ENCODE results near the gene FTH1.
"Not testable (repeated sequence)": the region's sequence is repeated elsewhere in the genome, so short reads cannot be mapped to it uniquely, and the experiment has no call there.

FTH1 gene

DNA sequence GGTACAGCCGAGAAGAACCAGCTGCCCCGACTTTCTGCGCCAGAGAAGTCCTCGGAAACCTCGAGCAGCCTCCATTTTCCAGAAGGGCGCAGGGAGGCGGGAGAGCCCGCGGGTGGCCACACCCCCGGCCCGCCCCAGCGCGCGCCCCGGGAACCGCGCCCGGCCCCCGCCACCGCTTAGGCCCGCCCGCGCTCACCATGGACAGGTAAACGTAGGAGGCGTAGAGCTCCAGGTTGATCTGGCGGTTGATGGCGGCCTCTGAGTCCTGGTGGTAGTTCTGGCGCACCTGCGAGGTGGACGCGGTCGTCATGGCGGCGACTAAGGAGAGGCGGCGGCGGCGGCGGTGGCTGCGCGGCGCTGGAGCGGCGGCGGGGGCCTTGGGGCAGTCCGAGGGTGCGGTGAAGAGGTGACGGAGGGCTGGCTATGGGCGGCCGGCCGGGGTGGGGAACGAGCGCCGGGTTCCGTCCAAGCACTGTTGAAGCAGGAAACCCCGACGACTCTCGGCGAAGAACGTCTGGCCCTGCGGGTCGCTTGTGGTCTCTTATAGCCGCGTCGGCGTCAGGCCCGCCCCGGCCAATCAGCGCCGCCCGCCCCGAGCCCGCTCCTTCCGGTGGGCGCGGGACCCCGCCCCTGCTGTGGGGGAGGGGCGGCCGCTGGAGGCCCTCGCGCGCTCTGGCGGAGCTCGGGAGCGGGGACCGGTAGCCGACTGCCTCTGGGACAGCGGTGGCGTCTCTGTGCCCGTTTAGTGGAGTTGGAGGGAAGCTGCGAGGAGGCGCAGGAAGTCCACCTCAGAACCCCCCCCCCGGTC lies at the start of gene FTH1:
Gene FTH1 (minus strand): TSS at position 519 of the 808 bp plus-strand sequence. CDS start 209 bp downstream, at position 310.
- peak; percentile 79 to 80 for DNase-seq (ENCODE audit: low read depth in 2 of 2)

DNA sequence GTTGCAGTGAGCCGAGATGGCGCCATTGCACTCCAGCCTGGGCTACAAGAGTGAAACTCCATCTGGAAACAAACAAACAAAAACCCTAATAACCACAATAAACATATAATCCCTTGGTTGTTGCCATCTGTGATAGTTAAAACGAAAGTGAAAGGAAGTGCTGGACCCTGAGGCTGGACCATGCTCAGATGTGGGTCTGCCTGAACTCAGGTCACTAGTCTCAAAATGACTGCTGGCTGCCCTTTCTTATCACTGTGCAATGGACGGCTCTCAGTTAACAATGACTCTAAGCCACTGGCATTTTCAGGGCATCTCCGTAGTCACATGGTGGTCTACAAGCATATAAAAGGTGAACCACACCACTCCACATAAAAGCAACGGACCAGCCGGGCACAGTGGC lies 48.2 kb upstream of the FTH1 start:
- no peak for DNase-seq (ENCODE audit: low read depth in 2 of 2)

DNA sequence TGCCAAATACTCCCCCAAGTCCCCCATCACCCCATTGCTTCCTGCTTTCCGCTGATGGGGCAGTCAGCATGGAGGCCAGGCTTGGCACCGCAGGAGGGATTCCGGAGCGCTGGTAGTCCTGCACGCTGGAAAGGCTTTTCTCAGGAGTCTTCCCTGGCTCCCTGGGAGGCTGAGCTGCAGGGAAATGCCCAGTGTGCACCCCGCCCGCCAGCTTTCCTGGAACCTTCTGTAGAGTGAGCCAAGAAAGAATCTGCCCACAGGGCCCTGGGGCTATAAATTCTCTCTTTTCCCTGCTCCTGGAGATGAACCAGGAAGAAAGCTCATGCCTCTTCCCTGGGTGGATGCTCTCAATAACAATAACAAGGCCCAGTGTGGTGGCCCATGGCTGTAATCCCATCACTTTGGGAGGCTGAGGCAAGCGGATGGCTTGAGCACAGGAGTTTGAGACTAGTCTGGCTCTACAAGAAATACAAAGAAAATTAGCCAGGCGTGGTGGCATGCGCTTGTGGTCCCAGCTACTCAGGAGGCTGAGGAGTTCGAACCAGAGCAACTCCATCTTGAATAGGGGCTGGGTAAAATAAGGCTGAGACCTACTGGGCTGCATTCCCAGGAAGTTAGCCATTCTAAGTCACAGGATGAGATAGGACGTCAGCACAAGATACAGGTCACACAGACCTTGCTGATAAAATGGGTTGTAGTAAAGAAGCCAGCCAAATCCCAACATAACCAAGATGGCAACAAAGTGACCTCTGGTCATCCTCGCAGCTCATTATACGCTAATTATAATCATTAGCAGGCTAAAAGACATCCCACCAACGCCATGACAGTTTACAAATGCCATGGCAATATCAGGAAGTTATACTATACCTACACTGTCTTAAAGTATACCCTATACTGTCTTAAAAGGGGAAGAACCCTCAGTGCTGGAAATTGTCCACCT lies 46.4 kb upstream of the FTH1 start:
- DNase-seq (ENCODE audit: low read depth in 2 of 2) = no peak

DNA sequence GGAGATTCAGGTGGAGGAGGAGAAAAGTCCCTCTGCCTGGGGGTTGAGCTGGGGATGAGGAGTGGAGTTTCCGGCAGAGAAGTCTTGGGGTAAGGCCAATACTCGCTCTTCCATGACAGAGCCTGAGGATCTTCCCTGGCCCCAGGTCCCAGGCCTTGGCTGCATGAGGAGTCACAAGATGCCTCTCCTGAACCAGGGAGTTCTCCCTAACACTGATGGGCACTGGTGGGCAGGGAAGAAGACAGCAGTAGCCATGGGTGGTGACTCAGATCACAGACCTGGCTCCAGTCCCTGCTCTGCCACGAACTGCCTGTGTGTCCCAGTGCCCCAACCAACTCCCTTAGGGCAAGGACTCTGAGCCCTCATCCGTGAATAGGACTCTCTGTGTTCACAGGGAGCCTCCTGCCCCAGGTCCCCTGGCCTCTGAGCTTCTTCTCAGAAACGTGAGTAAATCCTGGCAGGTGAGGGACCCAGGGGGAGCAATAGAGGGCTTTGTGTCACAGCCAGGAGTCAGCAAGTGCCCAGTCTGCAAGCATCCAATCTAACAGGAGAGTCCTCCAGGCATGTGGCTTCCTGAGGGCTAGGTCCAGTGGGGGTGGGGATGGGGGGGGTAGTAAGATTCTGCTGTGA lies 45.5 kb upstream of the FTH1 start:
- no peak for DNase-seq (ENCODE audit: low read depth in 2 of 2)

DNA sequence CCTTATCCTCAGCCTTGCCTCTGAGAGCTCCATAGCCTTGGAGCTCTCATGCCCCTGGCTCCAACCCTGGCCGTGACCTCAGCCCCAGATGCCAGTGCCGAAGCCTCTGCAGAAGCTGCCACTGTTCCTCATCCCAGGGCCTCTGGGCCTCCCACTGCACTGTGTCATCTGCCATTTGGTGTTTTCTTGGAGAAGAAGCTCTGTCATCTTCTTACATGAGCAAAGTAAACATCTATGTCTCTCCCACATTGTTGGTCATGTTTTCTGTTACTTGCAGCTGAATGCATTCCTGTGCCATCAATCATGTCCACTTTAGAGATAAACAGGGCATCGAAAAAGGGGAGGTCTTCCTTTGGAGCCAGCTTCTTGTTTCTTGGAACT lies 45.0 kb upstream of the FTH1 start:
- no peak for DNase-seq (ENCODE audit: low read depth in 2 of 2)

DNA sequence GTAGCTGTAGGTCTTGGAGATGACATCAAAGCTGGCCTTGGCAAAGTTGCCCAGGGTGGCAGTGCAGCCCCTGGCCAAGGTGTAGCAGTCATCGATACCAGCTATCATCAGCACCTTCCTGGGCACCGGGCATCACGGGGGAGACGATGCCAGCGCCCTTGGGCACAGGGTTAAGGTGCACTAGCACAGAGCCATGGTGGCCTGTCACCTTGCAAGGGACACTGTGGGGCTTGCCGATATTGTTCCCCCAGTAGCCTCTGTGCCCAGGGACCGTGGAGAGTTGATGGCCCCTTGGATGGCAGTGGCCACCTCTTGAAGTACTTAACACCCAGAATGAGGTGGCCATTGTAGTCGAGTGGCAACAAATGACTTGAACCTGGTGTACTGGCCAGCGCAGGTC lies 44.4 kb upstream of the FTH1 start:
- DNase-seq (ENCODE audit: low read depth in 2 of 2) = no peak

DNA sequence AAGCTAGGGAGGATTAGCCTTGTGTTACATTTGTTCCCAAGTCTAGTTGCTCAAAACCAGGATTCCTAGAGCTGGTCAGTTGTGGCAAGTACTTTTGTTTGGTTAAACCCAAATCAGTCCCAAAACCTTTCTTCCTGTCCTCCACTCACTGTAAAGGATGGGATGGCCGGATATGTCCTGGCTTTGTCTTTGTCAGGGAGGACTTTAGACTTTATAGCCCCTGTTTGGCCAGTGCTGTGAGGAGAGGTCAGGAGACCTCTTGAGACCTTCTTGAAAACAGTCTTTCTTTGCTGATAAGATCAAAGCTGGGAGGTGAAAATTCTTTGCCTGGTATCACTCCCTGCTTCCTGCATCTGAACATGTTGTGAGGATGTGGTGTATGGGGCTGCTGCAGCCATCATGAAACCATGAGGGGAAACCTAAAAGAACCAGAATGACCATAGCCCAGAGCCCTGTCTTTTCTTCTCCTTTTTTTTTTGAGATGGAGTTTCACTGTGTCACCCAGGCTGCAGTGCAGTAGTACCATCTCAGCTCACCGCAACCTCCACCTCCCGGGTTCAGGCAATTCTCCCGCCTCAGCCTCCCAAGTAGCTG lies 43.6 kb upstream of the FTH1 start:
- DNase-seq (ENCODE audit: low read depth in 2 of 2) = no peak

DNA sequence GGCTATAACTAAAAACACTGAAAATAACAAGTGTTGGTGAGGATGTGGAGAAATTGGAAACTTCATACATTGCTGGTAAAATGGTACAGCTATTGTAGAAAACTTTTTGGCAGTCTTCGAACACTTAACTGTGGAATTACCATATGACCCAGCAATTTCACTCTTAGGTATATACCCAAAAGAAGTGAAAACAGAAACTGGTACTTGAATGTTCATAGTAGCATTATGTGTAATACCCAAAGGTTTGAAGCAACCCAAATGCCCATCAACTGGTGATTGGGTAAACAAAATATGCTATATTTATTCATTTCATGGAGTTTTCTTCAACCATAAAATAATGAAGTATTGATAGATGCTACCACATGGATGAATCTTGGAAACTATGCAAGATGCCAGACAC lies 40.8 kb upstream of the FTH1 start:
- no peak for DNase-seq (ENCODE audit: low read depth in 2 of 2)

DNA sequence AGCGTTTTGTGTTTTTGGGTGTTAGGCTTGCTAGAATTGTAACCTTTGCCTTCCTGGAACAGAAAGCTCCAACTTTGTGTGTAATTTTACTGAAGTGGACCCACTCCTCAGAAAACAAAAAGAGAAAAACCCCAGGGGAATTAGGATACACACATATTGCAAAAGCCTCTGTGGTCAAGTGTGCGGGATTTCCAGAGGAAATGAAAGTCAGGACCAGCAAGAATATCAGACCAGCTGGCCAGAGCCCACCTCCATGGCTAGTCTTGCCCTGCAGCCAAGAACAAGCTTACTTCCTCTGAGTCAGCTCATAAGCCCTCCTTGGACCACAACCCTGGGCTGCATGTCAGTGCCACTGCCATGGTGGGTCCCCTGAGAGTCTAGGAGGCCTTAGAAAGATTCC lies 37.0 kb upstream of the FTH1 start:
- DNase-seq (ENCODE audit: low read depth in 2 of 2) = peak in 1 of 2 experiments; percentile 19

DNA sequence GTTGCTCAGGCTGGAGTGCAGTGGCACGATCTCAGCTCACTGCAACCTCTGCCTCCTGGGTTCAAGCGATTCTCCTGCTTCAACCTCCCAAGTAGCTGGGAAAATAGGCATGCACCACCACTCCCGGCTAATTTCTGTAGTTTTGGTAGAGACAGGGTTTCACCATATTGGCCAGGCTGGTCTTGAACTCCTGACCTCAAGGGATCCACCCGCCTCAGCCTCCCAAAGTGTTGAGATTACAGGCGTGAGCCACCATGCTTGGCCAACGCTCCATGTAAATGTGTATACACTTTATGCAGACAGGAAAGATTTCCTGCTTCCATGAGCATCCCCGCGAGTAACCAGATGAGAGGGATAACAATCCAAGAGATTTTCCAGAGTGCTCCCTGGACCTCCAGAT lies 34.8 kb upstream of the FTH1 start:
- DNase-seq (ENCODE audit: low read depth in 2 of 2) = not testable (repeated sequence)

DNA sequence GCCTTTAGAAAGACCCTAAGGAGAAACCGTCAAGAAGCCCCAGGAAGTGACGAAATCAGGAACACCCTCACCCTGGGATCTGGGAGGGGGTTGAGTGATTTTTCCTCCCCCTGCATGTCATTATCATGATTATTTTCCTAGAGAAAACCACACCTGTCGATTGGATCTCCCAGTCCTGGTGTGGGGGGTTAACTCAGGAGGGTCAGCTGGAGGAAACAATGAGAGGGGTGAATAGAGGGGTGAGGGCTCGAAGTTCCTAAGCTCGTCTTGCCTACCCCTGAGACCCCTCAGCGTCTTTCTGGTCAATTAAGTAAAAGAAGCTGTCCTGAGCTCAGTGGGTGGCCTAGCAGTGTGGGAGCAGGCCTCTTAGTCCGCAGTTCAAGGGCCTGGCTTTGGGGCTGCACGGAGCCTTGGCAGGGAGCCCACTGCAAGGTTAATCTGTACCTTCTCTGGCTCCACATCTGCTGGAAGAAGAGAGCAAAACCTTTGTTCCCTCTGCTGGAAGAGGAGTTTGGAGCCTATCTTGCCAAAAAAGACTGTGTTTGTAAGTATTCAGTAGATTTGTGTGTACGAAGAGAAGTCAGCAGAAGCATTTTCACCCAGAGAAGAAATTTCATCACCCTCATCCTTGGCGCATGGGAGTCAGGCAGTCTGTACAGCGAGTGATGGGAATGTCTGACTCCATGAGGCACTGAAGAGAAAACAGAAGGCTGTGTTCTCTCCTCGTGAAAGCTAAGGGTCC lies 34.2 kb upstream of the FTH1 start:
- DNase-seq (ENCODE audit: low read depth in 2 of 2) = no peak

DNA sequence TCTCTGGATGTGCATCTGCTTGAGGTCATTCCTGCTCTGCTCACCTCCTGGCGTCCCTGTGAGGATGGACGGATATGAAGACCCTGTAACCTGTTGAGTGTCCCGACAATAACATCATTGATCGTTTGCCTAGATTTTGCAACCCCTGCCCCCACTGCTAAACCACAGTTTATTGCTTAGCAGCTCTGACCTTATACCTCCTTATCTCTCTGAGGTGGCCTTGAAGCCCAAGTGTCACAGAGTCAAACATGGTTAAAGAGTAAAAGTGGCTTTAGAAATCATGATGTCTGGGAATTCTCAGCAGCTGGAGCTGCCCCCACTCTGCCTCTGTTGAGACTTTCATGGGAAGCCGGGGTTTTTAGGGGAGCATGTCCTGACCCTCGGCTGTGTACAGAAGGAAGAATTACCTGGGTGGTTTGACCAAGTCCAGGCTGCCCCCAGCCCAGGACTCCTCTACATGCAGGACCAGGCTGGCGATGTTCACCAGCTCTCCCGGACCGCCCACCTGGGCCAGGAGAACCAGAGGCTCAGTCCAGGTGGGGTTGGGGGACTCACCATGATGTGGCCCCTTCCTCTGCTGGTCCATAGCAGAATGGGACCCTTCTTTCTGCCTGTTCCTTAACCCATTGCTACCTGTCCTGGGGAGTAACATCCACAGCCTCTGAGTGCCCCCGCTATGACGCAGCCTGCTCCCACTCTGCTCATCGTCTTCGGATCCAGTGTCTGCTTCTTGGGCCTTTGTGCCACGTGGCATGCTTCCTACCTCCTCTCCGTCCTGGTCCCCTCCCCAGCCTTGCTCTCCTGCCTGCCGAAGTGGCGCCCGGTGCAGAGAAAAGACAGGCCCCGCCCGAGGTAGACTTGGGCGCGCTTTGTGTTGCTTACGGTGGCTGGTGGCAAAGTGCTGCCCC lies 33.4 kb upstream of the FTH1 start:
- no peak for DNase-seq (ENCODE audit: low read depth in 2 of 2)

DNA sequence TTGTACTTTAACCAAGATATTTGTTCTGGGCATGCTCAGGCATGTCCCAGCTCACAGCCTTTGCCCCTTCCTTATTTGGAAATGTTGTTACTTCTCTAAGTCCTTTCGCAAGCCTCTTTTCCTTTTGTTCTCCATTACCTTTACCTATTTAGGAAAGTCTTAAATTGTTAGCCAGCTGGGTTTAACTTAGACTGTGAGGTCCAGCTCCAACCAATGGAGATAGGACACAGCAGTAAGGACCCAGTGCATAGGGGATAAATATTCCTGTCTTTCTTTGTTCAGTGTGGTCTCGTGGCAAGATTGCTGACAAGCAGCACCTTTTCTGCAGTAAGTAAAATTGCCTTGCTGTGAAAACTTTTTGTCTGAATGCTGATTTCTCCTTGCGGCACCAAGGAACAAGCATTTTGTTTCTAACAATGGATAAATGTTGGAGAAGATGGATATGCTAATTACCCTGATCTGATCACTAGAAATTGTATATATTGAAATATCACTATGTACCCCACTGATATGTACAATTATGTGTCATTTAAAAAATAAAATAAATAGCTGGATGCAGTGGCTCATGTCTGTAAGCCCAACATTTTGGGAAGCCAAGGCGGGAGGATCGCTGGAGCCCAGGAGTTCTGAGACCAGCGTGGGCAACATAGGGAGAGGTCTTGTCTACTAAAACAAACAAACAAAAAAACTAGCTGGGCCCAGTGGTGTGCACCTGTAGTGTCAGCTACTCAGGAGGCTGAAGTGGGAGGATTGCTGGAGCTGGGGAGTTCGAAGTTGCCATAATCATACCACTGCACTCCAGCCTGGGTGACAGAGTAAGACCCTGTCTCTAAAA lies 31.9 kb upstream of the FTH1 start:
- no peak for DNase-seq (ENCODE audit: low read depth in 2 of 2)

DNA sequence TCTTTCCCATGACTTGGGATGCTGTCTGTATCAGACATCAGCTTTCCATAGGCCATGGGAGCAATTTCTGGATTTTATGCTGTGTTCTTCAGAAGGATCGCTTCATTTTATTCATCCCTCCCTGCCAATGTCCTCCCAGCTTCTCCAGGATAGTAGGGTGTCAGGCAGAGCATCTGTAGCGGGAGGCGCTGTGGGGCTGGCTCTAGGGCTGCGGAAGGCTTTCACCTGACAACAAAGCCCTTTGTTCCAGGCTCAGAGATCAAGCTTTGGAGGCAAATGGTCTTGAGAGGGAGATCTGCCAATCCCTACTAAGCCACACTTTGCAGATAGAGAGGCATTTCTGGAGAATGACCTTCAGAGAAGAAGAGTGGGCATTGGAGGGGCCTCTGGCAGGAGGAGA lies 29.5 kb upstream of the FTH1 start:
- DNase-seq (ENCODE audit: low read depth in 2 of 2) = no peak

DNA sequence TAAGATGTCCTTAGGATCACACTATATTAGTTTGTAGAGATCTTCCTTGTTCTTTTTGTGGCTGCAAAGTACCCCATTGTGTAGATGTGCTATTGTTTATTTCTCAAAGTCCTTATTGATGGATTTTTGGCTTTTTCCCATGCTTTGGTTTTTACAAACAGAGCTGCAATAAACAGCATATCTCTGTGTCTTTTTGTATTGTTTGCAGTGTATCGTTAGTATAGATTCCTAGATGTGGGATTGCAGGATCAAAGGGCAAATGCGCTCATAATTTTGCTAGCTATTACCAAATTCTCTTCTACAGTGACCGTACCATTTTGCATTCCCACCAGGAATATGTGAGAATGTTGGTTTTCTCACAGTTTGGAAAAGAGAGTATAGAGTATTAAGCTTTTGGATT lies 27.5 kb upstream of the FTH1 start:
- no peak for DNase-seq (ENCODE audit: low read depth in 2 of 2)

DNA sequence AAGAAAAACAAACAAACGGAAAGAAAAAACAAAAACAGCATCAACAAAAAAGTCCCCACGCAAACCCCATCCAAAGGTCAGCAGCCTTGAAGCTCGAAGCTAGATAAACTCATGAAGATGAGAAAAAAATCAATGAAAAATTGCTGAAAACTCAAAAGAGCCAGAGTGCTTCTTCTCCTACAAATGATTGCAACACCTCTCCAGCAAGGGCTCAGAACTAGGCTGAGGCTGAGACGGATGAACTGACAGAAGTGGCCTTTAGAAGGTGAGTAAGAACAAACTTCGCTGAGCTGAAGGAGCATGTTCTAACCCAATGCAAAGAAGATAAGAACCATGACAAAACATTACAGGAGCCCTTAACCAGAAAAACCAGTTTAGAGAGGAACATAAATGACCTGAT lies 18.4 kb upstream of the FTH1 start:
- no peak for DNase-seq (ENCODE audit: low read depth in 2 of 2)

DNA sequence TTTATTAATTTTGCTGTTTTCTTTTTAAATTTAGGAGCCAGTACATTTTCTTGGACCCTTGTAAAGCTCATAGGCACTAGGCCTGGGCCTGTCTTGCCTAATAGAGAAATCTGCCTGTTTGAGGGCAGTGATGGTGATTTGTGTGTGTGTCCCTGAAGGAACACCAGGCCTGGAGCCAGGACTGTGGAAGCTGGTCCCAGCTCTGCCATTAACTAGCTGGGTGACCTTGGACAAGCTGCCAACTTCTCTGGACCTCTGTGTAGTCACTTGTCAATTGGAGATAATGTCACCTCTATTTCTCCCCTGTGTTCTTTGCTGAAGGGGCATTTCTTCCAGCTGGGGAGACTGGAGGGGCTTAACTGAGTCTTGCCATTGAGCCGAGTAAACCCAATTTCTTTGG lies 16.0 kb upstream of the FTH1 start:
- no peak for DNase-seq (ENCODE audit: low read depth in 2 of 2)

DNA sequence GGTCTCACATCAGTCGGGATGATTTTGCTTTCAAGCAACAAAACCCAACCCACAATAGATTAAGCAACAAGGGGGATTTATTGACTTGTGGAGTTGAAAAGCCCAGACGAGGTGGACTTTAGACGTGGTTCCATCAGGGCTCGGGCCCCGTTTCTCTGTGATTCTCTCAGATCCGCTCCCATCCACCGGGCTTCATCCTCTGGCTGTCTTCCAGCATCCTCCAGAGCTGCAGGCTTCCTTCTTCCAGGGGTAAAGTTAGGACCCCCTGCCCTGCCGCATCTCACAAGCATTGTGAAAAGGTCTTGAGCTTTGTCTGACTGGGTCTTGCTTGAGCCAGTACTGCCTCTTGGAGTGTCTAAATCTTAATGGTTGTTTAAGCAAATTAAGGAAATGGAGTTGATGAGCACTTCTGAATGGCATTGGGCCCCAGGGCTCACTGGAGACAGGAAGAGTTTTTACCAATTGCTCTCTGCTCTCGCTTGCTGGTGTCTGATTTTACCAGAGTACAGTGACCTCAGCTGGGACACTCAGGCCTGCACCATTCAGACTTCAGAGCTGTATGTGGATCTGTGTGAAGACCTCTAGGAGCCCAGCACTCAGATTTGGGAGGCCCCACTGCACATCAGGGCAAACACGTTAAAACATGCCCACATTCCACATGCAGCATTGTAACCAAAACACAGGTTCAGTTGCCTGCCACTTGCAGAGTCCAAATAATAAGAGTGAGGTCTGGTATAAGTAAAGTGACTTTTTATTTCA lies 13.5 kb upstream of the FTH1 start:
- DNase-seq (ENCODE audit: low read depth in 2 of 2) = no peak

All from fibroblast of skin of left biceps (primary cell).